ENCODE measurements around the gene TTC38. TPM values are rescaled to one million over a fixed set of nuclear protein-coding genes. Genes with fewer than 3 reads are reported as not detected.

TTC38 gene
- total RNA-seq, 5 donors from 2014 or later (not counting 1 experiment from before 2014, with no cell fraction given), result 6.8 to 21.6 (median 9.5) TPM

- H3K27ac ChIP-seq (ENCODE audit: low read length), result no peak overlapping the region
- DNase-seq (no peak), ATAC-seq (replicated peaks in 1 of 4) (no peak)
- Mint-ChIP-seq H3K27ac (no peak overlapping the region), H3K9me3 (no peaks in the 10 kb centered on the region), H3K27me3 (no peaks in the 10 kb centered on the region), H3K4me1 (no peaks in the 10 kb centered on the region), H3K4me3 (no peak overlapping the region), H3K36me3 (no peaks in the 10 kb centered on the region)
- WGBS (ENCODE audit: insufficient coverage), result 96% methylated on average over 19 of the region's 19 CpGs
- ChIA-PET CTCF (interaction anchor here in 1 of 2 donors (0.6 kb wide), 1 partner anchor 10 kb away, joined by 4 read pairs; no protein-coding TSS in a partner anchor), POLR2A (no interaction called here)
- H3K4me1 ChIP-seq (ENCODE audit: control insufficient read depth in 1 of 2, extremely low read depth in 1 of 2, insufficient read depth in 2 of 2, low read length in 2 of 2), result no peaks in the 10 kb centered on the region
- no peaks in the 10 kb centered on the region for H3K27me3 ChIP-seq (replicated peaks in 1 of 2; ENCODE audit: control insufficient read depth in 2 of 2, extremely low read depth in 1 of 2, insufficient read depth in 2 of 2, low read length in 1 of 2)
- no peaks in the 10 kb centered on the region for H3K36me3 ChIP-seq (ENCODE audit: control insufficient read depth in 2 of 2, extremely low read depth in 1 of 2, insufficient read depth in 1 of 2, low read length in 1 of 2)
- H3K4me3 ChIP-seq (ENCODE audit: control insufficient read depth in 1 of 2, extremely low read depth in 1 of 2, low read length in 1 of 2), result no peak overlapping the region
- H3K9me3 ChIP-seq, result no peaks in the 10 kb centered on the region
These were observed 55.4 kb downstream of the TTC38 start for GRCh38 chr22:46323162-46323561.

GRCh38 chr22:46326066-46326680, 58.4 kb downstream of the TTC38 start:
- CTCF ChIA-PET, result no interaction called here

GRCh38 chr22:46327691-46328465, 60.1 kb downstream of the TTC38 start:
- ATAC-seq (replicated peaks in 1 of 4) (no peak), DNase-seq (no peak)
- no peaks in the 10 kb centered on the region for H3K9me3 Mint-ChIP-seq
- H3K9me3 ChIP-seq, result no peaks in the 10 kb centered on the region
- no peak overlapping the region for H3K27ac Mint-ChIP-seq
- no peaks in the 10 kb centered on the region for H3K4me1 Mint-ChIP-seq
- H3K4me3 Mint-ChIP-seq, result no peak overlapping the region
- H3K27me3 ChIP-seq (replicated peaks in 1 of 2; ENCODE audit: control insufficient read depth in 2 of 2, extremely low read depth in 1 of 2, insufficient read depth in 2 of 2, low read length in 1 of 2), result no peaks in the 10 kb centered on the region
- 98% methylated on average over 6 of the region's 13 CpGs for WGBS (ENCODE audit: insufficient coverage)
- CTCF ChIA-PET, result no interaction called here
- H3K27ac ChIP-seq (ENCODE audit: low read length), result no peak overlapping the region
- POLR2A ChIA-PET, result no interaction called here
- no peaks in the 10 kb centered on the region for H3K36me3 ChIP-seq (ENCODE audit: control insufficient read depth in 2 of 2, extremely low read depth in 1 of 2, insufficient read depth in 1 of 2, low read length in 1 of 2)
- H3K4me1 ChIP-seq (ENCODE audit: control insufficient read depth in 1 of 2, extremely low read depth in 1 of 2, insufficient read depth in 2 of 2, low read length in 2 of 2), result no peaks in the 10 kb centered on the region
- no peaks in the 10 kb centered on the region for H3K36me3 Mint-ChIP-seq
- H3K27me3 Mint-ChIP-seq, result no peaks in the 10 kb centered on the region
- no peak overlapping the region for H3K4me3 ChIP-seq (ENCODE audit: control insufficient read depth in 1 of 2, extremely low read depth in 1 of 2, low read length in 1 of 2)

More at GRCh38 chr22:46326066-46326680, 58.4 kb downstream of the TTC38 start:
- Histone ChIP-seq H3K9me3 (no peaks in the 10 kb centered on the region), H3K36me3 (ENCODE audit: control insufficient read depth in 2 of 2, extremely low read depth in 1 of 2, insufficient read depth in 1 of 2, low read length in 1 of 2) (no peaks in the 10 kb centered on the region), H3K27ac (ENCODE audit: low read length) (no peak overlapping the region), H3K4me1 (ENCODE audit: control insufficient read depth in 1 of 2, extremely low read depth in 1 of 2, insufficient read depth in 2 of 2, low read length in 2 of 2) (no peaks in the 10 kb centered on the region), H3K4me3 (ENCODE audit: control insufficient read depth in 1 of 2, extremely low read depth in 1 of 2, low read length in 1 of 2) (no peak overlapping the region), H3K27me3 (replicated peaks in 1 of 2; ENCODE audit: control insufficient read depth in 2 of 2, extremely low read depth in 1 of 2, insufficient read depth in 2 of 2, low read length in 1 of 2) (no peaks in the 10 kb centered on the region)
- Mint-ChIP-seq H3K9me3 (no peaks in the 10 kb centered on the region), H3K27ac (no peak overlapping the region), H3K36me3 (no peaks in the 10 kb centered on the region), H3K4me1 (no peaks in the 10 kb centered on the region), H3K4me3 (no peak overlapping the region), H3K27me3 (no peaks in the 10 kb centered on the region)
- DNase-seq, result no peak
- POLR2A ChIA-PET, result no interaction called here
- no peak for ATAC-seq (replicated peaks in 1 of 4)
- WGBS (ENCODE audit: insufficient coverage), result 97% methylated on average over 22 of the region's 23 CpGs

DNA sequence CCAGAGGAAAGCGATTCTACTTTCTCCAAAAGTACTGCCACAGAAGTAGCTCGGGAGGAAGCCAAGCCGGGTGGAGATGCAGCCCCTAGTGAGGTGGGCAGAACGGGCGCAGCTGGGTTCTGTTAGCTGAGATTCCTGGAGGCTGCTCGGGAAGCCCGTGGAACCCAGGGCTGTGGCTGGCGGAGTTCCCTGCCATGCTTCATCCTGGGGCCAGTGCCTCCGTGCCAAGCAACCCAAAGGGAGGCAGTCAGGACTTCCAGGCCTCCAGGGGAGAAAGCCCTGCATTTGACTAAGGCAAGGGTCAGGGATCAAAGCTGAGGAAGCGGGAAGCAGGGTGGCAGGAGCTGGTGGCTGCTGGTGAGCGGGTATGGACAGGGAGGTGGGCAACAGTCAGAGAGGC, 61.0 kb downstream of the TTC38 start:
- Mint-ChIP-seq H3K4me3 (no peak overlapping the region), H3K4me1 (no peaks in the 10 kb centered on the region), H3K27me3 (no peaks in the 10 kb centered on the region), H3K36me3 (no peaks in the 10 kb centered on the region), H3K27ac (no peak overlapping the region), H3K9me3 (no peaks in the 10 kb centered on the region)
- ATAC-seq (replicated peaks in 1 of 4), result no peak
- ChIA-PET POLR2A (no interaction called here), CTCF (no interaction called here)
- Histone ChIP-seq H3K27me3 (replicated peaks in 1 of 2; ENCODE audit: control insufficient read depth in 2 of 2, extremely low read depth in 1 of 2, insufficient read depth in 2 of 2, low read length in 1 of 2) (no peaks in the 10 kb centered on the region), H3K4me1 (ENCODE audit: control insufficient read depth in 1 of 2, extremely low read depth in 1 of 2, insufficient read depth in 2 of 2, low read length in 2 of 2) (no peaks in the 10 kb centered on the region), H3K36me3 (ENCODE audit: control insufficient read depth in 2 of 2, extremely low read depth in 1 of 2, insufficient read depth in 1 of 2, low read length in 1 of 2) (no peaks in the 10 kb centered on the region), H3K27ac (ENCODE audit: low read length) (no peak overlapping the region), H3K9me3 (no peaks in the 10 kb centered on the region), H3K4me3 (ENCODE audit: control insufficient read depth in 1 of 2, extremely low read depth in 1 of 2, low read length in 1 of 2) (no peak overlapping the region)
- no peak for DNase-seq
- WGBS (ENCODE audit: insufficient coverage), result 95% methylated on average over 7 of the region's 11 CpGs

DNA sequence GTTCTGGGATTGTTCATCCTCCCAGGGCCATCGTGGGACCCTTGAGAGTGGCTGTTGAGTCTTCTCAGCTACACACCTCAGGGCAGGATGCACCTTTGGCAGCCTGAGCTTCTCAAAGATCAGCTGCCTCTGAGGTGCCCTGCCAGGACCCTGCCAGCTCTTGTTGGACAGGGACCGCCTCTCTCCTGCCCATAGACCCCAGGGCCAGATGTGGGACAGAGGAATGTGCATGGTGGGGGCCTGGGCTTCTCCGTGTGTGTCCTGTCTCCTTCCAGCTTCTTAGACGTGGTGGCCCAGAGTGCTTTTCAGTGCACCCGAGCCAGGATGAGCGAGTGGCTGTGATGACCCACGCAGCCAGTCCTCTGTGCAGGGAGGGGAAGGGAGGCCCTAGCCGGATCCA, 61.8 kb downstream of the TTC38 start:
- no peak for DNase-seq
- Histone ChIP-seq H3K4me3 (ENCODE audit: control insufficient read depth in 1 of 2, extremely low read depth in 1 of 2, low read length in 1 of 2) (no peak overlapping the region), H3K27me3 (replicated peaks in 1 of 2; ENCODE audit: control insufficient read depth in 2 of 2, extremely low read depth in 1 of 2, insufficient read depth in 2 of 2, low read length in 1 of 2) (no peaks in the 10 kb centered on the region), H3K4me1 (ENCODE audit: control insufficient read depth in 1 of 2, extremely low read depth in 1 of 2, insufficient read depth in 2 of 2, low read length in 2 of 2) (peaks cover 0 to 2% of the 10 kb centered on the region in 2 experiments), H3K36me3 (ENCODE audit: control insufficient read depth in 2 of 2, extremely low read depth in 1 of 2, insufficient read depth in 1 of 2, low read length in 1 of 2) (no peaks in the 10 kb centered on the region), H3K9me3 (no peaks in the 10 kb centered on the region), H3K27ac (ENCODE audit: low read length) (no peak overlapping the region)
- H3K27ac Mint-ChIP-seq, result no peak overlapping the region
- peaks cover 5% of the 10 kb centered on the region in 3 donors for H3K4me1 Mint-ChIP-seq
- ATAC-seq (replicated peaks in 1 of 4), result no peak
- POLR2A ChIA-PET, result no interaction called here
- CTCF ChIA-PET, result no interaction called here
- no peaks in the 10 kb centered on the region for H3K9me3 Mint-ChIP-seq
- WGBS (ENCODE audit: insufficient coverage), result 88% methylated on average over 1 of the region's 8 CpGs
- no peaks in the 10 kb centered on the region for H3K36me3 Mint-ChIP-seq
- H3K27me3 Mint-ChIP-seq, result no peaks in the 10 kb centered on the region
- H3K4me3 Mint-ChIP-seq, result no peak overlapping the region

DNA sequence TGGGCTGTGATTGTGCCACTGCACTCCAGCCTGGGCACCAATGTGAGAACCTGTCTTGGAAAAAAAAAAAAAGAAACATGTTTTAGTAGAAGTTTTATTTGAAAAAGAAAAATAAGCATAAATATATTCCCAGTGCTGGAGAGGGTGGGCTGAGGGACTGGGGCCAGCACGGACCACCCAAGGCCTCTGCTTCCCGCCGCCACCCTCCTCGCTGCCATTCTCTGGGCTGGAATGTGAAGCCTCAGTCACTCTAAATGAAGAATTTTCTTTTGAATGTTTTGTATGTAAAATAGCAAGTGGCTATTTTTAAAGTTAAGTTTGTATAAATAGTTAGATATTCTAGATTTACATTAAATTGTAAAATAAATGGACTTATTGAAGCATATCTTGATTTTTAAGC, 62.6 kb downstream of the TTC38 start:
- Mint-ChIP-seq H3K4me1 (peaks cover 5 to 9% (median 6%) of the 10 kb centered on the region in 3 donors), H3K36me3 (no peaks in the 10 kb centered on the region), H3K27me3 (no peaks in the 10 kb centered on the region), H3K4me3 (no peak overlapping the region), H3K27ac (no peak overlapping the region), H3K9me3 (no peaks in the 10 kb centered on the region)
- H3K36me3 ChIP-seq (ENCODE audit: control insufficient read depth in 2 of 2, extremely low read depth in 1 of 2, insufficient read depth in 1 of 2, low read length in 1 of 2), result no peaks in the 10 kb centered on the region
- CTCF ChIA-PET, result no interaction called here
- WGBS (ENCODE audit: insufficient coverage), result 100% methylated on average over 3 of the region's 4 CpGs
- H3K4me1 ChIP-seq (ENCODE audit: control insufficient read depth in 1 of 2, extremely low read depth in 1 of 2, insufficient read depth in 2 of 2, low read length in 2 of 2), result peaks cover 0 to 9% of the 10 kb centered on the region in 2 experiments
- H3K9me3 ChIP-seq, result no peaks in the 10 kb centered on the region
- H3K27ac ChIP-seq (ENCODE audit: low read length), result no peak overlapping the region
- ATAC-seq (replicated peaks in 1 of 4), result no peak
- POLR2A ChIA-PET, result no interaction called here
- no peak overlapping the region for H3K4me3 ChIP-seq (ENCODE audit: control insufficient read depth in 1 of 2, extremely low read depth in 1 of 2, low read length in 1 of 2)
- H3K27me3 ChIP-seq (replicated peaks in 1 of 2; ENCODE audit: control insufficient read depth in 2 of 2, extremely low read depth in 1 of 2, insufficient read depth in 2 of 2, low read length in 1 of 2), result no peaks in the 10 kb centered on the region
- DNase-seq, result no peak
